ENCODE measurements around the gene DHRS7C.

DHRS7C gene

GRCh38 chr17:9790889-9791876 lies at the start of gene DHRS7C:
Gene DHRS7C (minus strand): TSS chr17:9791592. CDS start chr17:9791284, 308 bp downstream.
- no peak for DNase-seq (ENCODE audit: low spot score)

- DNase-seq (ENCODE audit: low spot score), result no peak
Observed at GRCh38 chr17:9839433-9839832, 48.0 kb upstream of the DHRS7C start.

- no peak for DNase-seq (ENCODE audit: low spot score)
Observed at GRCh38 chr17:9837551-9838471, 46.4 kb upstream of the DHRS7C start.

- DNase-seq (ENCODE audit: low spot score), result no peak
Observed at GRCh38 chr17:9833922-9834321, 42.5 kb upstream of the DHRS7C start.

GRCh38 chr17:9830711-9831110 lies 39.3 kb upstream of the DHRS7C start:
- no peak for DNase-seq (ENCODE audit: low spot score)

- no peak for DNase-seq (ENCODE audit: low spot score)
Observed at GRCh38 chr17:9829343-9829742, 38.0 kb upstream of the DHRS7C start.

- DNase-seq (ENCODE audit: low spot score), result no peak
Observed at GRCh38 chr17:9828296-9829295, 37.2 kb upstream of the DHRS7C start.

- no peak for DNase-seq (ENCODE audit: low spot score)
Observed at GRCh38 chr17:9825641-9826150, 34.3 kb upstream of the DHRS7C start, which contains the start of gene GLP2R. Gene GLP2R (plus strand): TSS chr17:9825924. CDS start chr17:9826064, 140 bp downstream.

GRCh38 chr17:9824797-9825338 lies 33.5 kb upstream of the DHRS7C start:
- DNase-seq (ENCODE audit: low spot score), result no peak

- DNase-seq (ENCODE audit: low spot score), result no peak
Observed at GRCh38 chr17:9824094-9824493, 32.7 kb upstream of the DHRS7C start.

- DNase-seq (ENCODE audit: low spot score), result no peak
Observed at GRCh38 chr17:9821921-9822320, 30.5 kb upstream of the DHRS7C start, which contains the start of gene GSG1L2. Gene GSG1L2 (minus strand): TSS chr17:9822079. CDS start chr17:9822071, 8 bp downstream.

GRCh38 chr17:9820448-9820847 lies 29.1 kb upstream of the DHRS7C start:
- no peak for DNase-seq (ENCODE audit: low spot score)

GRCh38 chr17:9818760-9819159 lies 27.4 kb upstream of the DHRS7C start:
- DNase-seq (ENCODE audit: low spot score), result no peak

GRCh38 chr17:9817086-9817485 lies 25.7 kb upstream of the DHRS7C start:
- DNase-seq (ENCODE audit: low spot score), result no peak

- no peak for DNase-seq (ENCODE audit: low spot score)
Observed at GRCh38 chr17:9816472-9816871, 25.1 kb upstream of the DHRS7C start.

GRCh38 chr17:9814337-9814945 lies 23.0 kb upstream of the DHRS7C start:
- DNase-seq (ENCODE audit: low spot score), result no peak

GRCh38 chr17:9813166-9813565 lies 21.8 kb upstream of the DHRS7C start:
- DNase-seq (ENCODE audit: low spot score), result no peak

GRCh38 chr17:9811537-9811936 lies 20.1 kb upstream of the DHRS7C start:
- no peak for DNase-seq (ENCODE audit: low spot score)

- no peak for DNase-seq (ENCODE audit: low spot score)
Observed at GRCh38 chr17:9811086-9811485, 19.7 kb upstream of the DHRS7C start.
